HG02840 (cell line): Measurements from ENCODE around the gene HNF1A.
"Not testable (repeated sequence)": the region's sequence is repeated elsewhere in the genome, so short reads cannot be mapped to it uniquely, and the experiment has no call there.

ENCODE experiments used
- ATAC-seq: cut with Tn5 transposase; IDR thresholded peaks from one replicate; pipeline ENCODE4 v1.9.1; 2021; ENCODE audit warnings: mild to moderate bottlenecking, moderate library complexity, moderate number of reproducible peaks; ENCODE audit not compliant: unreplicated experiment, low FRiP score

Gene HNF1A

GRCh38 chr12:120978296-120979219 lies at the start of gene HNF1A:
Gene HNF1A (plus strand): TSS chr12:120978543. CDS start chr12:120978769, 226 bp downstream.
- no peak for ATAC-seq

GRCh38 chr12:120928864-120929652 lies 49.3 kb upstream of the HNF1A start:
- ATAC-seq = no peak

- ATAC-seq = no peak
These were observed 48.3 kb upstream of the HNF1A start for GRCh38 chr12:120930032-120930431.

GRCh38 chr12:120932058-120932457 lies 46.3 kb upstream of the HNF1A start:
- ATAC-seq = no peak

GRCh38 chr12:120932956-120933526 lies 45.3 kb upstream of the HNF1A start:
- no peak for ATAC-seq

- ATAC-seq = no peak
These were observed 44.6 kb upstream of the HNF1A start for GRCh38 chr12:120933786-120934185.

GRCh38 chr12:120936197-120936596 lies 42.1 kb upstream of the HNF1A start:
- no peak for ATAC-seq

GRCh38 chr12:120938496-120938895 lies 39.8 kb upstream of the HNF1A start:
- ATAC-seq = no peak

GRCh38 chr12:120939523-120939922 lies 38.8 kb upstream of the HNF1A start:
- ATAC-seq = no peak

- ATAC-seq = no peak
These were observed 38.3 kb upstream of the HNF1A start for GRCh38 chr12:120940006-120940405.

- ATAC-seq = no peak
These were observed 37.5 kb upstream of the HNF1A start for GRCh38 chr12:120940799-120941198.

- no peak for ATAC-seq
These were observed 36.9 kb upstream of the HNF1A start for GRCh38 chr12:120941412-120941811.

GRCh38 chr12:120941846-120942405 lies 36.4 kb upstream of the HNF1A start:
- no peak for ATAC-seq

GRCh38 chr12:120943482-120943881 lies 34.9 kb upstream of the HNF1A start:
- no peak for ATAC-seq

- ATAC-seq = no peak
These were observed 33.6 kb upstream of the HNF1A start for GRCh38 chr12:120944645-120945217.

- ATAC-seq = not testable (repeated sequence)
These were observed 32.8 kb upstream of the HNF1A start for GRCh38 chr12:120945516-120945915.

GRCh38 chr12:120950260-120950799 lies 28.0 kb upstream of the HNF1A start:
- not testable (repeated sequence) for ATAC-seq

- no peak for ATAC-seq
These were observed 27.5 kb upstream of the HNF1A start for GRCh38 chr12:120950807-120951206.

- no peak for ATAC-seq
These were observed 23.1 kb upstream of the HNF1A start for GRCh38 chr12:120955232-120955631.
